K562 (cell line): ENCODE measurements around the gene TCFL5. TPM values are rescaled to one million over a fixed set of nuclear protein-coding genes. Genes with fewer than 3 reads are reported as not detected.

Source experiments
- ATAC-seq: fragments of 200-7000 bp; cut with Tn5 transposase; 3 replicates; pipeline ENCODE4 v1.9.1; 2020; ENCODE audit warnings: moderate library complexity
- BruUV-seq: library from RNA; stranded (reverse); fragments of 400-500 nt; replicated peaks from 2 replicates; lab custom pipeline; 2021; lab: Mats Ljungman, UMichigan
- CTCF ChIA-PET: fragments of 300-600 bp; formaldehyde crosslinking; extraction: SDS; loops from one replicate; lab custom pipeline; 2021; ENCODE audit warnings: low intra/inter-chr PET ratio; lab: Yijun Ruan, JAX
- POLR2A ChIA-PET: fragments of 300-600, 350-650 bp; sonication (Branson Sonifier 250); formaldehyde crosslinking; extraction: SDS; loops from one replicate; lab custom pipeline; 2021; ENCODE audit warnings: antibody characterized with exemption, inconsistent platforms; lab: Yijun Ruan, JAX
- DNase-seq, 4 experiments: peaks; one replicate each; pipeline versions ENCODE4 v3.0.0 to v3.0.0-alpha.2; 2011 to 2018; ENCODE audit warnings: low spot score in 3 of 4, mixed read lengths in 3 of 4; ENCODE audit errors: extremely low read depth in 1 of 4
- FAIRE-seq: peaks from 2 replicates; lab custom pipeline; 2011; peaks lifted over from hg19 to GRCh38; lab: Jason Lieb, UNC
- H2AFZ ChIP-seq: 2 replicates; pipeline ENCODE4 v1.6.0; 2011; ENCODE audit warnings: low read depth, low read length, control low read depth, inconsistent platforms
- H3K27ac ChIP-seq: fragments of 200-600 bp; 3 replicates; pipeline ENCODE4 v1.8.0; 2011; ENCODE audit warnings: low read depth, mild to moderate bottlenecking, control low read depth, inconsistent platforms, low read length, moderate library complexity, mixed read lengths; ENCODE audit errors: extremely low read depth
- H3K27me3 ChIP-seq, 2 experiments: fragments of 300-600 bp in 1 of 2; 2 replicates in 1 of 2; 3 replicates in 1 of 2; pipeline versions ENCODE4 v1.6.0 to v1.8.0; 2011; ENCODE audit warnings: inconsistent platforms in 2 of 2, low read length in 2 of 2, mild to moderate bottlenecking in 1 of 2, mixed read lengths in 1 of 2, moderate library complexity in 1 of 2; ENCODE audit not compliant: control insufficient read depth in 2 of 2, insufficient read depth in 2 of 2
- H3K36me3 ChIP-seq: fragments of 300-600 bp; 3 replicates; pipeline ENCODE4 v1.8.0; 2011; ENCODE audit warnings: mild to moderate bottlenecking, low read length, inconsistent platforms; ENCODE audit not compliant: control insufficient read depth, insufficient read depth
- H3K4me1 ChIP-seq, 2 experiments: fragments of 200-600 bp in 1 of 2; replicated peaks in 1 of 2; 2 replicates in 1 of 2; 3 replicates in 1 of 2; pipeline versions ENCODE4 v1.5.1 to v1.8.0; 2011; ENCODE audit warnings: inconsistent platforms in 2 of 2, low read length in 2 of 2, mild to moderate bottlenecking in 1 of 2, mixed read lengths in 1 of 2, moderate library complexity in 1 of 2; ENCODE audit not compliant: control insufficient read depth in 2 of 2, insufficient read depth in 2 of 2
- H3K4me2 ChIP-seq: 2 replicates; pipeline ENCODE4 v1.6.1; 2011; ENCODE audit warnings: low read length, control low read depth, inconsistent platforms, mixed read lengths; ENCODE audit not compliant: insufficient read depth
- H3K4me3 ChIP-seq: fragments of 200-600 bp; sonication (generic), shearing (Covaris generic); 2 replicates; pipeline ENCODE4 v1.5.1; 2016; ENCODE audit warnings: control low read depth, inconsistent platforms
- H3K79me2 ChIP-seq: fragments of 200-600 bp; 3 replicates; pipeline ENCODE4 v1.8.0; 2011; ENCODE audit warnings: low read length, inconsistent platforms; ENCODE audit not compliant: control insufficient read depth, insufficient read depth
- H3K9ac ChIP-seq, 2 experiments: 2 replicates each; pipeline versions ENCODE4 v1.6.0 to v1.6.1; 2011; ENCODE audit warnings: low read depth in 2 of 2, low read length in 2 of 2, control low read depth in 1 of 2, inconsistent platforms in 1 of 2, mild to moderate bottlenecking in 1 of 2, mixed read lengths in 1 of 2; ENCODE audit not compliant: insufficient read depth in 1 of 2
- H3K9me1 ChIP-seq: one replicate; pipeline ENCODE4 v1.6.0; 2011; ENCODE audit warnings: inconsistent platforms, mild to moderate bottlenecking, low read length, moderate library complexity; ENCODE audit not compliant: control insufficient read depth, insufficient read depth
- H3K9me3 ChIP-seq: replicated peaks from 2 replicates; pipeline ENCODE4 v1.5.1; 2011; ENCODE audit warnings: low read depth, low read length, inconsistent platforms; ENCODE audit not compliant: control insufficient read depth, insufficient read depth
- H4K20me1 ChIP-seq: replicated peaks from 2 replicates; pipeline ENCODE4 v1.6.1; 2011; ENCODE audit warnings: low read length, inconsistent platforms, mixed read lengths; ENCODE audit not compliant: control insufficient read depth, insufficient read depth
- CREBBP ChIP-seq: IDR thresholded peaks from one replicate; pipeline ENCODE4 v1.6.1; 2012; ENCODE audit warnings: low read depth, mild to moderate bottlenecking, control low read depth, inconsistent platforms, low read length
- MED1 ChIP-seq: sonication (generic); formaldehyde crosslinking; IDR thresholded peaks from 2 replicates; pipeline ENCODE4 v1.8.1; 2023; ENCODE audit warnings: missing genetic modification reagents, borderline replicate concordance
- NR2C1 ChIP-seq, 2 experiments: fragments of 450-650 bp; IDR thresholded peaks; 2 replicates each; pipeline ENCODE4 v1.6.1; 2017; ENCODE audit warnings: mild to moderate bottlenecking in 2 of 2, antibody characterized with exemption in 1 of 2, inconsistent platforms in 1 of 2, missing compliant biosample characterization in 1 of 2, missing genetic modification characterization in 1 of 2
- POLR2AphosphoS2 ChIP-seq: IDR thresholded peaks from 2 replicates; pipeline ENCODE4 v1.6.1; 2012; ENCODE audit warnings: low read length, improper control_type of control experiment
- RBFOX2 ChIP-seq: fragments of 200-400 bp; formaldehyde crosslinking; IDR thresholded peaks from 2 replicates; pipeline ENCODE4 v1.6.1; 2017; ENCODE audit warnings: low read depth, mild to moderate bottlenecking, low read length, moderate library complexity
- WGBS: fragments of 100-300 bp; shearing (Covaris generic); methylation state at CpG from one replicate; pipeline ENCODE4 v1.1.6; 2016; ENCODE audit warnings: low coverage, mixed read lengths; ENCODE audit not compliant: insufficient coverage; ENCODE audit errors: missing lambda C conversion rate; 5-methylcytosine and 5-hydroxymethylcytosine counted together
- in situ Hi-C: fragments of 300-500 bp; cut with MboI; formaldehyde crosslinking; loops from 4 replicates; pipeline ENCODE4 v1.15.0; 2018; ENCODE audit warnings: inconsistent platforms, mixed read lengths
- intact Hi-C: fragments of 100-400 bp; cut with micrococcal nuclease; formaldehyde crosslinking; loops from 2 replicates; pipeline ENCODE4 v1.14.2; 2022
- polyA plus RNA-seq, 8 experiments: library from polyadenylated mRNA; depleted of rRNA in 4 of 8; stranded (reverse) in 5 of 8; unstranded in 3 of 8; fragments of >200 nt; fragmentation: Nextera tagmentation in 2 of 8; fragmentation: Illumina TruSeq in 1 of 8; extraction: Ambion mirVana in 2 of 8; extraction: Trizol in 1 of 8; gene quantifications; 2 replicates each; pipeline versions ENCODE4 v1.2.1 to v1.2.3, GENCODE V29; 2011 to 2014; ENCODE audit warnings: inconsistent platforms in 1 of 8, missing spikeins in 1 of 8
- total RNA-seq, 7 experiments: library from RNA; depleted of rRNA in 6 of 7; stranded (reverse); fragments of >200 nt in 6 of 7; fragmentation: Illumina TruSeq in 2 of 7; extraction: Trizol in 2 of 7; gene quantifications; 2 replicates each; pipeline versions ENCODE4 v1.2.1 to v1.2.3, GENCODE V29; 2011 to 2021; ENCODE audit warnings: low replicate concordance in 1 of 7
- TF ChIP-seq, protein P1 (sequence below): fragments of 150-350 bp; conservative IDR thresholded peaks from 2 replicates; pipeline ENCODE4 v1.6.1; 2014; ENCODE audit warnings: low read length

Gene TCFL5
- total and polyA plus RNA-seq, 9 of the 15 experiments (the other 6 are each of a cell fraction or from before 2014, with no cell fraction given): 1.00 to 12.6 (median 9.1) TPM

GRCh38 chr20:62814060-62814708 is 47.4 kb downstream of the TCFL5 start (continued):
- TF ChIP-seq, protein P1, sequence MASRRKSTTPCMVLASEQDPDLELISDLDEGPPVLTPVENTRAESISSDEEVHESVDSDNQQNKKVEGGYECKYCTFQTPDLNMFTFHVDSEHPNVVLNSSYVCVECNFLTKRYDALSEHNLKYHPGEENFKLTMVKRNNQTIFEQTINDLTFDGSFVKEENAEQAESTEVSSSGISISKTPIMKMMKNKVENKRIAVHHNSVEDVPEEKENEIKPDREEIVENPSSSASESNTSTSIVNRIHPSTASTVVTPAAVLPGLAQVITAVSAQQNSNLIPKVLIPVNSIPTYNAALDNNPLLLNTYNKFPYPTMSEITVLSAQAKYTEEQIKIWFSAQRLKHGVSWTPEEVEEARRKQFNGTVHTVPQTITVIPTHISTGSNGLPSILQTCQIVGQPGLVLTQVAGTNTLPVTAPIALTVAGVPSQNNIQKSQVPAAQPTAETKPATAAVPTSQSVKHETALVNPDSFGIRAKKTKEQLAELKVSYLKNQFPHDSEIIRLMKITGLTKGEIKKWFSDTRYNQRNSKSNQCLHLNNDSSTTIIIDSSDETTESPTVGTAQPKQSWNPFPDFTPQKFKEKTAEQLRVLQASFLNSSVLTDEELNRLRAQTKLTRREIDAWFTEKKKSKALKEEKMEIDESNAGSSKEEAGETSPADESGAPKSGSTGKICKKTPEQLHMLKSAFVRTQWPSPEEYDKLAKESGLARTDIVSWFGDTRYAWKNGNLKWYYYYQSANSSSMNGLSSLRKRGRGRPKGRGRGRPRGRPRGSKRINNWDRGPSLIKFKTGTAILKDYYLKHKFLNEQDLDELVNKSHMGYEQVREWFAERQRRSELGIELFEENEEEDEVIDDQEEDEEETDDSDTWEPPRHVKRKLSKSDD: no peak
- TF ChIP-seq POLR2AphosphoS2: 0 out of 2 replicates have a peak, but pooled peaks have one; percentile 66
- no peak for TF ChIP-seq MED1
- TF ChIP-seq, all 486 proteins: peak for 8

DNA sequence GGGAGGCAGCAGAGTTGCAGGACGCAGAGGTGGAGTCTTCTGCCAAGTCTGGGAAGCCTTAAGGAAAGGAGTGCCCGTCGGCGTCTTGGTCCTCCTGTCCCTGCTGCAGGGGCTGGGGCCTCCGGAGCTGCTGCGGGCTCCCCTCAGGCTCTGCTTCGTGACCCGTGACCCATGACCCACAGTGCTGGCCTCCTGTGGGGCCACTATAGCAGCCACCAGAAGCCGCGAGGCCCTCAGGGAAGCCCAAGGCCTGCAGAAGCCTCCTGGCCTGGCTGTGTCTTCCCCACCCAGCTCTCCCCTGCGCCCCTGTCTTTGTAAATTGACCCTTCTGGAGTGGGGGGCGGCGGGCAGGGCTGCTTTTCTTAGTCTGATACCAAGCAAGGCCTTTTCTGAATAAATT is 48.0 kb downstream of the TCFL5 start:
- POLR2A ChIA-PET: interaction anchor here (0.6 to 1.0 kb wide), 2 partner anchors 9 to 74 kb away, joined by 3 to 4 read pairs; no protein-coding TSS in a partner anchor
- no peak for DNase-seq

More for the DNA sequence above, 48.0 kb downstream of the TCFL5 start:
- BruUV-seq: no TSS peak
- 65% methylated on average over 9 of the region's 13 CpGs for WGBS
- ATAC-seq (peak; percentile 14; the same call in 2 of the 3 replicates), FAIRE-seq (no peak)
- Histone ChIP-seq H3K9me1 (no peaks in the 10 kb centered on the region), H3K4me3 (no peak overlapping the region), H4K20me1 (peaks cover 6% of the 10 kb centered on the region), H3K27ac (no peak overlapping the region), H3K4me2 (no peak overlapping the region), H3K79me2 (no peaks in the 10 kb centered on the region), H3K9ac (no peak overlapping the region), H3K27me3 (peaks cover 0 to 10% of the 10 kb centered on the region in 2 experiments; a peak in 3 of 5 replicates), H3K9me3 (no peaks in the 10 kb centered on the region), H2AFZ (no peak overlapping the region), H3K4me1 (peaks cover 3 to 77% of the 10 kb centered on the region in 2 experiments; a peak in 3 of 5 replicates), H3K36me3 (peaks cover 39% of the 10 kb centered on the region; the same call in 2 of the 3 replicates)
- in situ Hi-C loops (no loop called here), intact Hi-C loops (no loop called here)
- no peak for TF ChIP-seq CREBBP
- TF ChIP-seq NR2C1 (IDR thresholded peaks at IDR 0.05): no peak
- TF ChIP-seq NR2C1 (tag; IDR thresholded peaks at IDR 0.05): peak; percentile 41; the same call in 1 of the 2 replicates
- TF ChIP-seq RBFOX2: peak; percentile 52
- CTCF ChIA-PET: no interaction called here
